NCI-H2227 treated with DMSO at 0.1 percent for 48 hours (cell line): ENCODE data around the gene ZNF691.
"Not testable (repeated sequence)": the region's sequence is repeated elsewhere in the genome, so short reads cannot be mapped to it uniquely, and the experiment has no call there.

ENCODE experiments used
- DNase-seq: peaks from one replicate; lab custom pipeline; 2025; lab: John Stamatoyannopoulos, UW

ZNF691 gene, protein sequence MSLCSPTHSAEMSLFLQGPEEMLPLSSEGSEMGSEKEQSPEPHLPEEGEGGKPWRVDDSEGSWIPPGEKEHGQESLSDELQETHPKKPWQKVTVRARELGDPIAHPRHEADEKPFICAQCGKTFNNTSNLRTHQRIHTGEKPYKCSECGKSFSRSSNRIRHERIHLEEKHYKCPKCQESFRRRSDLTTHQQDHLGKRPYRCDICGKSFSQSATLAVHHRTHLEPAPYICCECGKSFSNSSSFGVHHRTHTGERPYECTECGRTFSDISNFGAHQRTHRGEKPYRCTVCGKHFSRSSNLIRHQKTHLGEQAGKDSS

DNA sequence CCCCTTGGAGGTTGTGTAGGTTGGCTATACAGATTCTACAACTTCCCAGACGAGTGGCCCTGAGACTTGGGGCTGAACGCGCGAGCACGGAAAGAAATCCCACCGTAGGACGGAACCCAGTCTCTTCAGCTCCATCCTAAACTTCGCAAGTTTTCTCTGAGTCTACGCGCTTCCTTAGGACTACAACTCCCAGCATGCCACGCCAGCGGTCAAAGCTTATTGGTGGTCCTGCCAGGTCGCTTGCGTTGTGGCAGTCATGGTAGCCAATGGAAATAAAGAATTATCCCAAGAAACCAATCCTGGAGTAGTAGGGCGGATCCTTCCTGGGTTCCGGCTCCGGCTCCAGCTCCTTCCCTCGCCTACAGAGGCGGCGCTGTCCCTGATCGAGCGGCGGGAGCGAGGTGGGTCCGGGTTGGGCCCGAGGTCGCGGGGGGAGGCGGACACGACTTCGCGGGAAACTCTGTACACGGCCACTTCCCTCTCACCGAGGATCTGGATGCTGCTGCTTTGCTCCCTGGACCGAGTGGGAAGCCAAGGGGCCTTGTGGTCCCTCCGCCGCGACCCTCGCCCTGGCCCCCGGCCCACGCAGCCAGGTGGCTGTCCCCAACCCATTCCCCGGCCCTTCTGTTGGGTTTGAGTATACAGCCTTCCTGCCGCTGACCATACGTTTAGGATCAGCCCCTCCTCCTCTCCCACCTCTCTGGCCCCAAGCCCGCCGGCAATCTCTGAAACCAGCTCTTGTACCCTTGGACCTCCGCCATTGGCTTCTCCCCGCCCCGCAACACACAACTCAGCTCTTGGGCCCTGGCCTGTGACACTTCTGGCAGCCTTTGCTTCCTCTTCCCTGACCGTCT is at the start of gene ZNF691:
ZNF691 (plus strand) TSS at position 357 of the 854 bp plus-strand sequence. CDS start 3,046 bp downstream, outside the sequence.
- DNase-seq = peak; percentile 94

DNA sequence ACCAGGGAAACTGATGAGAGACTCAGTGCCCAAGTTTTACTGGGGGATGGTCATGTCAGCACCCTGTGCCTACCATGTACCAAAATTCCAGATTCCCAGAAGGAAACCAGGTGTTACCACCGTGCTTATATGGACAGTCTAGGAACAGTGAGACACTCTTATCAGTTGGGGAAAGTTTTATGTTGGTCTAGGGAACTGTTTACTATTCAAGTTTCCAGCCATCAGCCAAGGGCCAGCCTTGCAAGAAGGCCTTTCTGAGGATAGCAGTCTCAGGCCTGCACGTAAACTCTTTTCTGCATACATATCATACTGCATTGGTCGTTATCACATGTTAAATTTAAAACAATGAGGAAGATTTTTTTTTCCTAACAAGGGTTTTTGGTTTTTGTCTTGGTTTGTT is 49.0 kb upstream of the ZNF691 start:
- no peak for DNase-seq

- no peak for DNase-seq
These were observed 48.4 kb upstream of the ZNF691 start for GRCh38 chr1:42797979-42798378.

DNA sequence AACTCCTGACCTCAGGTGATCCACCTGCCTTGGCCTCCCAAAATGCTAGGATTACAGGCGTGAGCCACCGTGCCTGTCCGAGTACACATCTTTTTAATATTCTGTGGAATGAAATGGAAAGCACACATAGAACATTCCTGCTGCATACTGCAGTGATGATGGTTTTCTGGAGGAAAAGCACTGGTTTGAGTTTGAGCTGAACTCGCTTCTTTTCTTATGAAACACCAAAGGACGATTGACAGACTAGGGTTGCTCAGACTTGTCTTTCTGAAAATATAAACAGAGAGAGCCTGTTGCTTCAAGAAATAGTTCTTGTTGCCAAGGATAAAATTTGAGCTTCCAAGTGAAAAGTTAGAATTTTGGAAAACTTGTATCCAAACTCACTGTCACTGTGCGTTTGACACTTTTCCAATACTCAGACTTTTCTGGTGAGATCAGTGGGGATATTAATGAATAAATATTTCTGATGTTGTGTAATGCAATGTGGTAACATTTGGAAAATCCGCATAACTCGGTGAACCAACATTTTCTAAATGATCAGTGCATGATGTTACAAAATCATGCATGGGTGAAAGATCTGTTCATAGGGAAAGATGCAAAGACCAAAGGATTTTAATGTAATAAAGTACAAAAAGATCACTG is 44.5 kb upstream of the ZNF691 start:
- no peak for DNase-seq

DNA sequence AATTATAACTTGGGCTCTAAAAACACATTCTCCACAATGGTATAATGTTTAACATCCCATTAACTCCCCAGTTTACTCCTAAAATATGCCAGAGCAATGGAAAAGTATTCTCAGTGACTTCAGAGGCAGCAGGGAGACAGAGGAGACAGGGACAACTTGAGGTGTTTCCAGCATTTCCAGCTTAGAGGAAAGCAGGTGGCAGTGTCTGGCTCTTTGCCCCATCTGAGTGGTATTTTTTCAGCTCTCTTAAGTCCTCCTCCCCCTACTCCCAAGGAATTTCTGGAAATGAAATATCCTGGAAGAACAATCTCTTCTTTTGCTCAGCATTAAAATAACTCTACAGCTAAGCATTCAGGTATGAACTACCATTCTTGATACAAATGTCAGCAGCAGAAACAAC is 40.2 kb upstream of the ZNF691 start:
- DNase-seq = no peak

GRCh38 chr1:42806593-42806992 is 39.8 kb upstream of the ZNF691 start:
- DNase-seq = no peak

GRCh38 chr1:42807056-42807668 is 39.3 kb upstream of the ZNF691 start:
- no peak for DNase-seq

DNA sequence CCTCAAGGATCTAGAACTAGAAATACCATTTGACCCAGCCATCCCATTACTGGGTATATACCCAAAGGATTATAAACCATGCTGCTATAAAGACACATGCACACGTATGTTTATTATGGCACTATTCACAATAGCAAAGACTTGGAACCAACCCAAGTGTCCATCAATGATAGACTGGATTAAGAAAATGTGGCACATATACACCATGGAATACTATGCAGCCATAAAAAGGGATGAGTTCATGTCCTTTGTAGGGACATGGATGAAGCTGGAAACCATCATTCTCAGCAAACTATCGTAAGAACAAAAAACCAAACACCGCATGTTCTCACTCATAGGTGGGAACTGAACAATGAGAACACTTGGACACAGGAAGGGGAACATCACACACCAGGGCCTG is 31.6 kb upstream of the ZNF691 start:
- DNase-seq = not testable (repeated sequence)

DNA sequence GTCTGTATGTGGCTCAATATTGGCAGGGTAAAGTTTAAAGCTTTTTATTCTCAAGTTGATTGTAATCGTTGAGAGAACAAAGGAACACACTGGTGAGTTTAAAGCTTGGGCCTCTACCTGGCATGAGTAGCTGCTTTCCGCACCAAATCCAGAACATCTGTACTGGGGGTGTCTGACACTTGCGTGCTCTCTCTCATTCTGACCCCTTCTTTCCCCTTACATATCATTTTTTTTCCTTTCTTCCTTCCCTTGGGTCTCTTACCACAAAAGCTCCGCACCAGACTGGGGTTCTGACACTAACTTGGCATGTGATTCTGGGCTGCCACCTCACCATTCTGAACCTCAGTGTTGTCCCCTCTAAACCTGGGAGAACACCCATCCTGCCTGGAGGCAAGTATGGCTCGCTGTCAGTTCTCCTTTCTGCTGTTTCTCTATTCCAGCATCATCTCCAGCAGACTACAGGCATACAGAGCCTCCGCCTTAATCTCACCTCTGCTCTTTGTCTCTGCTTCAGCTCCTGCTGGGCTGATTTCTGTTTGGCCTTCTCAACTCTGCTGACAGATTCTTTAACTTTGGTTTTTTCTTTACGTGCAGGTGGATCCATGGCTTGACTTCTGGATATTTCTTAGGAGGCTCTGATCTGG is 30.4 kb upstream of the ZNF691 start:
- DNase-seq = peak; percentile 10

- DNase-seq = peak; percentile 93
These were observed 29.6 kb upstream of the ZNF691 start, which contains the start of the genes ERMAP and SVBP for GRCh38 chr1:42816585-42817439. Gene ERMAP, plus strand, starts transcription at chr1:42817122. Its CDS starts 13,327 bp downstream, at chr1:42830449. Gene SVBP, minus strand, starts transcription at chr1:42817397. Its CDS starts 853 bp downstream, at chr1:42816544.

GRCh38 chr1:42817440-42817767 is 29.0 kb upstream of the ZNF691 start:
- DNase-seq = no peak

DNA sequence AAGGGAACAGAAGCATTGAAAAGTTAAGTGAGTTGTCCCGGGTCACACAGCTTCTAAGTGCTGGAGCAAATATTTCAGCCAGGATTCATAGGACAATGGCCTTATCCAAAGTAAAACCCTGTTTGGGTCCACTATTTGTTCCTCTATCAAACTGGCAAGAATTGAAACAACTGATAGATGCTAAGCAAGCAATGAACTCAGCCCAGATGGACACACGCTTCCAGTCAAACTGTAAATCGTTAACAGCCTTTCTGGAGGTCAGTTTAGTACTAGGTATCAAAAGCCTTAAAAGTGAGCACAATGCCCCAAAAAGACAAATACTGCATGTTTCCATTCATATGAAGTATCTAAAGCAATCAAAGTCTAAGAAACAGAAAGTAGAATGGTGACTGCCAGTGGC is 28.4 kb upstream of the ZNF691 start:
- no peak for DNase-seq

GRCh38 chr1:42820813-42821212 is 25.6 kb upstream of the ZNF691 start:
- no peak for DNase-seq

DNA sequence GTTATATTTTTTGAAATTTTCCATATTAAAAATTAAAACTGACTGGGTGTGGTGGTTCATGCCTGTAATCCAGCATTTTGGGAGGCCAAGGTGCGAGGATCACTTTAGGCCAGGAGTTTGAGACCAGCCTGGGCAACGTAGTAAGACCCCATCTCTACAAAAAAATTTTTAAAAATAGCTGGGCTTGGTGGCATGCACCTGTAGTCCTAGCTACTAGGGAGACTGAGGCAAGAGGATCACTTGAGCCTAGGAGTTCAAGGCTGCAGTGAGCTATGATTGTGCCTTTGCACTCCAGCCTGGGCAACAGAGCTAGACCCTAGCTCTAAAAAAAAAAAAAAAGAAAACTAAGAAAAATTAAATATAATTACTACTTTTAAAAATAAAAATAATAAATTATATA is 24.7 kb upstream of the ZNF691 start:
- no peak for DNase-seq

- no peak for DNase-seq
These were observed 23.5 kb upstream of the ZNF691 start for GRCh38 chr1:42822800-42823392.

GRCh38 chr1:42824481-42825035 is 21.9 kb upstream of the ZNF691 start:
- no peak for DNase-seq

DNA sequence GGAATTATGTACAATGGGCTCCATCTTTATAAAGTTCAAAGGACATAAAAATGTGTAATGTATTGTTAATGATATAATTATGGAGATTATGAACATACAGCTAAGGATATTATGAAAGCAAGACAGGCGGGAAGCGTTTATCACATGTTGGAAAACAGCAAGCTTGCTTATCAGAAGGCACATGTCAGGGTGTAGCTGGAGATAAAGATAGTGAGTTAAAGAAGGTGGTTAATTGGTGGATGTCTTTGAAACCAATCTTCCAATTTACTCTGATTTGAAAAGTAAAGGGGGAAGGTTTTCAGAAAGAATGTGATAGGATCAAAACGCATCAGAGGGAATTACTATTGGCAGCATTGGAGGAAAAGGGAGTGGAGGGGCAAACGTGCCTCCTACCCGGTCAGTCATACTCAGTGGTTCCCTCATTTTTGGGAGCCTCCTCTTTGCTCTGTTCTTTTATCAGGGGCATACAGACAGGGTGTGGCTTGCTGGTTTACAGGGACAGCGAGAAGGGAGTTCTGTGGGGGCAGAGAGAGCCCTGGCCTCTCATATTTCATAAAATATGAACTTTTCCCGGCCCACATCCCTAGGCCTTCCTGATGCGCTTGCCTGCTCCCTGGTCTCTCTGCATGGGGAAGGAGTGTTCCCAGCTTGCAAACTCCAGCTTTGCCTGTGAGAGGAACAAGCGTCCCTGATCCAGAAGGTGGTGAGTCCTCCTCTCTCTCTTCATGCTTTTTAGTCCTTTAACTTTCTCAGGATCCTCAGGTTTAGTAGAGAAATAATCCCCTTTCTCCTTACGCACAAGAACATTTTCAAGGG is 21.2 kb upstream of the ZNF691 start:
- DNase-seq = no peak

- no peak for DNase-seq
These were observed 15.8 kb upstream of the ZNF691 start for GRCh38 chr1:42830631-42831030.

DNA sequence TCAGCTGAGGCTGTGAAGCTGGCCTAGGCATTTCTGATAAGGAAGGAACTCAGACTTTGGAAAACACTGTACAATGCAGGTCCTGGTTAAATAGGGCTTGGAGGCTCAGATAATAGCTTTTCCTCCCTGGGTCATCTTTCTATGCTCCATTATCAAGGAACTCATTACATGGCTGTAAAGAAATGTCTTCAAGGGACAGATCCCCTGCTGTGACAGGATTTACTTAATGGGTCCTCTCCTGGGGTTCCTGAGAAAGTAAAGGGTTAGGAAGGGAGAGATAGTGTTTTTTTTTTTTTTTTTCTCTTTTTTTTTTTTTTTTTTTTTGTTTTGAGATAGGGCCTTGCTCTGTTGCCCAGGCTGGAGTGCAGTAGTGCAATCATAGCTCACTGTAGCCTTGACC is 15.1 kb upstream of the ZNF691 start:
- DNase-seq = peak; percentile 66
